ENCODE results near the gene C6orf89.

Gene C6orf89

DNA sequence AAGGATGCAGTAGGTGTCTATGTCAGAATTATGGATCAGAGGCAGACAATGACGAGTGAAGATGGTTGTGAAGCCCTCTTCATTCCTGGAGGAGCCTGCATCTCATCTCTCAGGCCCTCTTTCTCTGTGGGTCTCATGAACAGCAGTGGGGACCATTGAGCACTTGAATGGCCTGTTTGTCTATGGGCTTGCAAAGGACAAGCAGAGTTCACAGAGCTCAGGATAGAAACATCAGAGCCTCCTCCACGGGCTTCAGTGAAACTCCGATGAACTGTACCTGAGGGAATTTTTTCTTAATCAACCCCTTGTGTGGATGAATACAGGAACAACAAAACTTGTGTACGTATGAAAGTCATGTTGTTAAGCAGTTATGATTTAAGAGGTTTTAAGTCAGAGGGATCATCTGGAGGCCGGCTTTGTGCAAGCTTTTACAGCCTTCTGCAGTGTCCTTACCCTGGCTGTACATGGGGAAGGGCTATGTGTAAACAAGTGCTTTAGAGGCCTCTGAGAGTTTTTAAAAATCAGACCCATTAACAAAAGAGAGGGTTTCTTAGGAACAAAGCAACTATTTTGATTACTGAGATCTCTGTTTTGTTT, 39.1 kb downstream of the C6orf89 start:
- Histone ChIP-seq H3K36me3 (ENCODE audit: control insufficient read depth, insufficient read depth, low read length) (peaks cover 2% of the 10 kb centered on the region; the same call in 1 of the 2 replicates), H3K27me3 (ENCODE audit: control insufficient read depth, insufficient read depth, low read length) (no peaks in the 10 kb centered on the region), H3K9me3 (ENCODE audit: control insufficient read depth, insufficient read depth, low read length) (peaks cover 1% of the 10 kb centered on the region; the same call in 1 of the 2 replicates), H3K27ac (ENCODE audit: low read length) (no peak overlapping the region), H3K4me3 (ENCODE audit: low read length) (no peak overlapping the region), H3K4me1 (ENCODE audit: control insufficient read depth, insufficient read depth, low read length) (peaks cover 1% of the 10 kb centered on the region; the same call in 1 of the 2 replicates)
- DNase-seq (ENCODE audit: low read depth, low spot score) = no peak
- WGBS (ENCODE audit: insufficient coverage, insufficient read length) = no CpG with 5 or more reads among the region's 5 CpGs

DNA sequence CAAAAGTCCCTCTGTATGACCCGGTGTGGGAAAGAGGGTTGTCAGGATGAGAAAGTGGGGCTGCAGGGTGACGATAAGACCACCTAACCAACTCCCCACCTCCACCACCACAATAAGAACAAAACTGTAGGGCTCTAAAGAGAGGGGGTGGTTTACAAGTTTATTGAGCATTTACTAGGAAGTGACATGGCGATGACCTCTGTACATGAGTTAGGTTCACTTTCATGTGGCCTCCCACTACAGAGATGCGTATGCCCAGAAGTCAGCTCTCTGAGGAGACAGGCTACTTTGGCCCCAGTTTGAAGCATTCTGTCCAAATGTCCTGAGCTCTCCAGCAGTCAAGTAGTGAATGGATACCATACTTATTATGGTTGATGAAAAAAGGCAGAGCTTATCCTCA, 40.1 kb downstream of the C6orf89 start:
- no peak for DNase-seq (ENCODE audit: low read depth, low spot score)
- Histone ChIP-seq H3K9me3 (ENCODE audit: control insufficient read depth, insufficient read depth, low read length) (peaks cover 1% of the 10 kb centered on the region; the same call in 1 of the 2 replicates), H3K4me1 (ENCODE audit: control insufficient read depth, insufficient read depth, low read length) (peaks cover 1% of the 10 kb centered on the region; the same call in 1 of the 2 replicates), H3K27ac (ENCODE audit: low read length) (no peak overlapping the region), H3K27me3 (ENCODE audit: control insufficient read depth, insufficient read depth, low read length) (no peaks in the 10 kb centered on the region), H3K36me3 (ENCODE audit: control insufficient read depth, insufficient read depth, low read length) (peaks cover 2% of the 10 kb centered on the region; the same call in 1 of the 2 replicates), H3K4me3 (ENCODE audit: low read length) (no peak overlapping the region)
- no CpG with 5 or more reads among the region's 4 CpGs for WGBS (ENCODE audit: insufficient coverage, insufficient read length)

DNA sequence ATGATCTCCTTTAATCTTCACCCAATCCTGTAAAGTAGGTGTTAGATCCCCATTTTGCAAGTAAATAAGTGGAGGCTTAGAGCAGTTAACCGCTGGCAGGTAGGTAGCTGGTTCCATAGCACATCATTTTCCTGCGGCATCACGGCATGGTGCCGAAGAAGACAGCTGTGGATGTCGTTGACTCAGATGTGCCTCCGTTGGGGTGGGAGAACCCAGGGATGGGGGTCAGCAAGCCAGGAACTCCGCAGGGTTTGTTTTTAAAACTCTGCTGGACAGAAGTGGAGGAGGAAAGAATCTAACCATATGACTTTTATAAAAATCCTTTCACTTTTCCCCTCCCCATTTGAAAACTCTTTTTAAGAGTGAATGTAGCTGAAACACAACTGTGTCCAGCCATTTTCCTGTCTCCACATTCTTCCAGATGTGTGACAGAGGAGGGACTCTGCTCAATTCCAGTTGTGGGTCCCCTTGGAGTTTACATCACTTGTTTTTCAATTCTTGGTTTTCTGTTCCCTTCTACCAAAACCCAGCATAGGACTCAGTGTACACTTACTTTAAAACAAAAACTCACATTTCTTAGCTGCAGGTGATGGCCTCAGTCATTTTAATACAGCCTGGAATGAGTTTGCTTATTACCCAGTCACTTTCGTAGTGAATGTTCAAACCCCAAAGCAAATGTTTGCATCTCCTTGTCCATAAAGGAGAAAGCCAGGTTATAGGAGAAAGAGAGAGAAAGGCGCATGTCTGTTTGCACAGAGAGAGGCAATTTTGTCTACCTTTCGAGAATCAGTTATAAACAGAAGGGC, 41.2 kb downstream of the C6orf89 start:
- no CpG with 5 or more reads among the region's 10 CpGs for WGBS (ENCODE audit: insufficient coverage, insufficient read length)
- peaks cover 2% of the 10 kb centered on the region; the same call in 1 of the 2 replicates for H3K36me3 ChIP-seq (ENCODE audit: control insufficient read depth, insufficient read depth, low read length)
- H3K27ac ChIP-seq (ENCODE audit: low read length) = no peak overlapping the region
- H3K27me3 ChIP-seq (ENCODE audit: control insufficient read depth, insufficient read depth, low read length) = no peaks in the 10 kb centered on the region
- H3K4me3 ChIP-seq (ENCODE audit: low read length) = no peak overlapping the region
- peaks cover 1% of the 10 kb centered on the region; the same call in 1 of the 2 replicates for H3K9me3 ChIP-seq (ENCODE audit: control insufficient read depth, insufficient read depth, low read length)
- no peak for DNase-seq (ENCODE audit: low read depth, low spot score)
- peaks cover 1% of the 10 kb centered on the region; the same call in 1 of the 2 replicates for H3K4me1 ChIP-seq (ENCODE audit: control insufficient read depth, insufficient read depth, low read length)

DNA sequence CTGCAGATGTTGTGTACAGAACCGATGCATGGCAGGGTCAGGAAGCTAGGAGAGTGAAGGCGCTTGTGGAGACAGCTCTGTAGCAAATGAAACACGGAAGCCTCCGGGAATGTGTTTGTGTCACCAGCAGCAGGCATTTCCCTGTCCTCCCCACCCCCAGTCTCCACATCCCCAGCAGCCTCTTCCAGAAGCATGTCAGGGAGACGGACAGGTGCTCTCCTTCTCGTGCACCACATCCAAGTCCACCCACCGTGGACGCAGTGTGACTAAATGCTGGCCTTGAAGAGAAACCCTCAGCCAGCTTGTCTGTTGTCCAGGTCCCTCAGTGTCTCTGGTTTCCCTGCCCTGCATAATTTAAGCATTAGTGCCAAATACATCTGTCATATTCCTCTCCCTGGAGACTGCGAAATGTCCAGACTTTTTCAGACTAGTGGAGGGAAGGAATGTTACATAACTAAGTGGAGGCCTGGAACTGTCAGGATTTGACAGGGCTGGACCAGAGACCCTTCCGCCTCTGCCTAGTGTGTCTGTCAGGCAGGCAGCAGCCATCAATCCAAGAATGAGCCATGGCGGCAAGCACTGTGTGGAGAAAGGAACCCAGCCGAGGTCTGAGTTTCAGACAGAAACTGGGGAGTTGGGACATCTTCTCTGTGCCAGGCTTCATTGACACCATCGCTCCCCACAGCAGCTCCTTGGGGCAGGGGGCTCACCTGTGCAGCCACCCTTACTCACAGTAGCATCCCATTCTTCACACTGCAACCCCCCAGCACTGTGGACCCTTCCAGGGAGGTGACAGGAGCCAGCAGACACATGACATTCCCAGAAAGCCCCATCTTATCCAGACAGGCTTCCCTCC, 42.2 kb downstream of the C6orf89 start:
- Histone ChIP-seq H3K4me1 (ENCODE audit: control insufficient read depth, insufficient read depth, low read length) (peaks cover 1% of the 10 kb centered on the region; the same call in 1 of the 2 replicates), H3K9me3 (ENCODE audit: control insufficient read depth, insufficient read depth, low read length) (peaks cover 1% of the 10 kb centered on the region; the same call in 1 of the 2 replicates), H3K36me3 (ENCODE audit: control insufficient read depth, insufficient read depth, low read length) (peaks cover 2% of the 10 kb centered on the region; the same call in 1 of the 2 replicates), H3K4me3 (ENCODE audit: low read length) (no peak overlapping the region), H3K27me3 (ENCODE audit: control insufficient read depth, insufficient read depth, low read length) (no peaks in the 10 kb centered on the region), H3K27ac (ENCODE audit: low read length) (no peak overlapping the region)
- WGBS (ENCODE audit: insufficient coverage, insufficient read length) = no CpG with 5 or more reads among the region's 13 CpGs
- DNase-seq (ENCODE audit: low read depth, low spot score) = no peak

DNA sequence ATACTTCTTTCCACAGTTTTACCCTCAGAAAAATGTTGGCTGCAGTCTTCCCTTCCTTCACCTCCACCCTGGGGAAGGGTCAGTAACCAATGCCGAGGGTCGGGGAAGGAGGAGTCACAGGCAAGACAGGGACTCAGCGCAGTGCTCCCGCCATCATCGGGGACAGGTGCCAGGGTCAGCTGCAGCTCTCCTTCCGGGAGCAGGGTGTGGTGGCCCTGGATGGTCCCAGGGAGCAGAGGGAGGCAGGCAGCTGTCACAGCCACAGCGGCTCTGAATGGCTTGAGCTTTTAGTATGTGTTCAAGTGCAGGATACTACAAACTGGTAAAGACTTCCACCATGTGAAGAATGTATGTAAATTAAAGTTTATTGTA, 42.8 kb downstream of the C6orf89 start:
- Histone ChIP-seq H3K4me3 (ENCODE audit: low read length) (no peak overlapping the region), H3K27ac (ENCODE audit: low read length) (no peak overlapping the region), H3K27me3 (ENCODE audit: control insufficient read depth, insufficient read depth, low read length) (no peaks in the 10 kb centered on the region), H3K9me3 (ENCODE audit: control insufficient read depth, insufficient read depth, low read length) (peaks cover 1% of the 10 kb centered on the region; the same call in 1 of the 2 replicates), H3K4me1 (ENCODE audit: control insufficient read depth, insufficient read depth, low read length) (peaks cover 1% of the 10 kb centered on the region; the same call in 1 of the 2 replicates), H3K36me3 (ENCODE audit: control insufficient read depth, insufficient read depth, low read length) (peaks cover under 1% of the 10 kb centered on the region; the same call in 1 of the 2 replicates)
- no CpG with 5 or more reads among the region's 7 CpGs for WGBS (ENCODE audit: insufficient coverage, insufficient read length)
- DNase-seq (ENCODE audit: low read depth, low spot score) = no peak

DNA sequence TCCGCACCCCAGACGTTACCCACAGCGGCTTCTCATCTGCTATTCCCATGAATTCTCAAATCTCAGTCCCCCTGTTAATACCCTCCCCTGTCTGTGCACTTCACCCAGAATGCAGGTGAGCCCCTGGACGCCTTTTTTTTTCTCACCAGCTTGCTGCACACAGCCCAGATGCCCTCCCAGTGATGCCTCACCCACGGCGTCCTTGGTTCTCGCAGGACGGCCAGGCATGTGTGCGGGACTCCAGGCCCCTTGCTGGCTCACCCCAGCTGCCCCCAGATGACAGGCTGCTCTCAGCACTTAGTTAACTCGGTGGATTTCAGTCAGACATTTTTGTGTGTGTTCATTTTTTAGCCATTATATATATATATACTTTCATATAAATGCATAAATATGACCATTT, 43.4 kb downstream of the C6orf89 start:
- Histone ChIP-seq H3K36me3 (ENCODE audit: control insufficient read depth, insufficient read depth, low read length) (no peaks in the 10 kb centered on the region), H3K9me3 (ENCODE audit: control insufficient read depth, insufficient read depth, low read length) (peaks cover 1% of the 10 kb centered on the region; the same call in 1 of the 2 replicates), H3K27me3 (ENCODE audit: control insufficient read depth, insufficient read depth, low read length) (no peaks in the 10 kb centered on the region), H3K27ac (ENCODE audit: low read length) (no peak overlapping the region), H3K4me3 (ENCODE audit: low read length) (no peak overlapping the region; the same call in 1 of the 2 replicates), H3K4me1 (ENCODE audit: control insufficient read depth, insufficient read depth, low read length) (peaks cover 1% of the 10 kb centered on the region; the same call in 1 of the 2 replicates)
- no CpG with 5 or more reads among the region's 10 CpGs for WGBS (ENCODE audit: insufficient coverage, insufficient read length)
- no peak for DNase-seq (ENCODE audit: low read depth, low spot score)

DNA sequence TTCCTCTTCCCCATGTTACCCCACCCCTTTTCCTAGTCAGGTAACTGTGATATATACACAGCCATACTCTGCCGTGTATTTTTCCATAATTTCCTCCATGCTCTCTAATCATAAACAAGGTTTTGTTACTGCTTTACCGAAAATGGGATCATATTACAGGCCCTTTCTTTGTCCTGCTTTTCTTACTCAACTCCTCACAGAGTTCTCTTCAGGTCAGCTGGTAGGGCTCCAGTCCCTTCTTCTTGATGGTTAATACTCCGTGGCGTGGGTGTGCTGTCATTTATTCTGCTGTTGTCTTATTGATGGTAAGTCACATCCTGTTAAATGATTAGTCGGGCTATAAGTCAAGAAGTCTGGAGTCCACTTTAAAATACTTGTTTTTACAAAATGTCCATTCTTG, 43.9 kb downstream of the C6orf89 start:
- Histone ChIP-seq H3K27me3 (ENCODE audit: control insufficient read depth, insufficient read depth, low read length) (no peaks in the 10 kb centered on the region), H3K36me3 (ENCODE audit: control insufficient read depth, insufficient read depth, low read length) (no peaks in the 10 kb centered on the region), H3K27ac (ENCODE audit: low read length) (no peak overlapping the region), H3K4me1 (ENCODE audit: control insufficient read depth, insufficient read depth, low read length) (peaks cover 1% of the 10 kb centered on the region; the same call in 1 of the 2 replicates), H3K9me3 (ENCODE audit: control insufficient read depth, insufficient read depth, low read length) (peaks cover 1% of the 10 kb centered on the region; the same call in 1 of the 2 replicates), H3K4me3 (ENCODE audit: low read length) (no peak overlapping the region)
- DNase-seq (ENCODE audit: low read depth, low spot score) = no peak
- WGBS (ENCODE audit: insufficient coverage, insufficient read length) = no CpG with 5 or more reads among the region's 5 CpGs

DNA sequence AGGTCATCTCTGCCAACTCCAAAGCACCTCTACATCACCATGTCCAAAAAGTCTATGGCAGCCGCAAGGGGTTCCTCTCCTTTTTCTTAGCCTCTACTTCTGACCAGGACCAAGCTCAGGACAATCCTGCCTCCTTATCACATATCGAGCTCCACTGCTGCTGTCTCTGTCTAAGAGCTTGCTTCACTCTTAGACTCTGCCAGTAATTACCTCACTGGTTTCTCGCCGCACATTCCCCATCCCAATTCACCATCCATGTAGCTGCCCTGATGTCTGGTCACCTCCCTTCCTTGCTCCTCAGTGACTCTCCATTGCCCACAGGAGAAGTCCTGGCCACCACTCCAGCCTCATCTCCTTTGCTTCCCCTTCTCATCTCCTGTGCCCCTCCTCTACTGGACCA, 44.7 kb downstream of the C6orf89 start:
- H3K4me3 ChIP-seq (ENCODE audit: low read length) = no peak overlapping the region
- peaks cover 1% of the 10 kb centered on the region; the same call in 1 of the 2 replicates for H3K4me1 ChIP-seq (ENCODE audit: control insufficient read depth, insufficient read depth, low read length)
- H3K27ac ChIP-seq (ENCODE audit: low read length) = no peak overlapping the region
- no peaks in the 10 kb centered on the region for H3K27me3 ChIP-seq (ENCODE audit: control insufficient read depth, insufficient read depth, low read length)
- H3K36me3 ChIP-seq (ENCODE audit: control insufficient read depth, insufficient read depth, low read length) = no peaks in the 10 kb centered on the region
- no peak for DNase-seq (ENCODE audit: low read depth, low spot score)
- no CpG with 5 or more reads among the region's 4 CpGs for WGBS (ENCODE audit: insufficient coverage, insufficient read length)
- no peaks in the 10 kb centered on the region for H3K9me3 ChIP-seq (ENCODE audit: control insufficient read depth, insufficient read depth, low read length)

DNA sequence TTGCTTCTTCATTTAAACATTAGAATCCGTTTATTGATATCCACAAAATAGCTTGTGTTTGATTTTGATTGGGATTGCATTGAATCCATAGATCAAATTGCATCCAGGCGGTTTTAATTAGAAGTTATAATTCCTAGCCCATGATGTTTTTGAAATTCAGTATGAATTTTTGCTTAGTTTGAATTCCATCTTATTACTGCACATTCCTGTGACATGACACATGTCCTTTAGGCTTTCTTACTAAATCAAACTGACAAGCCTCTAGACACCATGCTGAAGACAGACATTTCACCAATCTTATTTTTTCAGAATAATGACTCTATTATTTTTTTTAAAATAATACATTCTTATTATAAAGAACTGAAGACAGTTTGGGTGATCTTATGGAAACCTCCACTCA, 47.4 kb downstream of the C6orf89 start:
- no peak overlapping the region for H3K27ac ChIP-seq (ENCODE audit: low read length)
- no peaks in the 10 kb centered on the region for H3K9me3 ChIP-seq (ENCODE audit: control insufficient read depth, insufficient read depth, low read length)
- no peak overlapping the region for H3K4me3 ChIP-seq (ENCODE audit: low read length)
- no peaks in the 10 kb centered on the region for H3K4me1 ChIP-seq (ENCODE audit: control insufficient read depth, insufficient read depth, low read length)
- WGBS (ENCODE audit: insufficient coverage, insufficient read length) = no CpG with 5 or more reads among the region's 2 CpGs
- H3K36me3 ChIP-seq (ENCODE audit: control insufficient read depth, insufficient read depth, low read length) = no peaks in the 10 kb centered on the region
- H3K27me3 ChIP-seq (ENCODE audit: control insufficient read depth, insufficient read depth, low read length) = no peaks in the 10 kb centered on the region
- no peak for DNase-seq (ENCODE audit: low read depth, low spot score)

DNA sequence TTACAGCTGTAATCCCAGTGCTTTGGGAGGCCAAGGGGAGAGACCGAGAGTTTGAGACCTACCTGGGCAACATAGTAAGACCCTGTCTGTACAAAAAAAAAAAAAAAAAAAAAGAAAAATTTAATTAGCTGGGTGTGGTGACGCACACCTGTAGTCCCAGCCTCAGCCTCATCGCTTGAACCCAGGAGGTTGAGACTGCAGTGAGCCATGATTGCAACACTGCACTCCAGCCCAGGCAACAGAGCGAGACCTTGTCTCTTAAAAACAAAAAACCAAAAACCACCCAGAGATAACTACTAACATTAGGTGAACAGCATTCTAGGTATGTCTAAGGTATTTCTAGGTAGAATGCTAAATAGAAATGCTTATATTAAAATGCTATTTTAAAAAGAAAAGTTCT, 47.8 kb downstream of the C6orf89 start:
- H3K4me3 ChIP-seq (ENCODE audit: low read length) = no peak overlapping the region
- H3K36me3 ChIP-seq (ENCODE audit: control insufficient read depth, insufficient read depth, low read length) = no peaks in the 10 kb centered on the region
- H3K9me3 ChIP-seq (ENCODE audit: control insufficient read depth, insufficient read depth, low read length) = no peaks in the 10 kb centered on the region
- H3K27me3 ChIP-seq (ENCODE audit: control insufficient read depth, insufficient read depth, low read length) = no peaks in the 10 kb centered on the region
- DNase-seq (ENCODE audit: low read depth, low spot score) = no peak
- H3K4me1 ChIP-seq (ENCODE audit: control insufficient read depth, insufficient read depth, low read length) = no peaks in the 10 kb centered on the region
- H3K27ac ChIP-seq (ENCODE audit: low read length) = no peak overlapping the region
- WGBS (ENCODE audit: insufficient coverage, insufficient read length) = no CpG with 5 or more reads among the region's 4 CpGs
